ENCODE data around the gene SLC17A8.
"Not testable (repeated sequence)": the region's sequence is repeated elsewhere in the genome, so short reads cannot be mapped to it uniquely, and the experiment has no call there.

The SLC17A8 gene

DNA sequence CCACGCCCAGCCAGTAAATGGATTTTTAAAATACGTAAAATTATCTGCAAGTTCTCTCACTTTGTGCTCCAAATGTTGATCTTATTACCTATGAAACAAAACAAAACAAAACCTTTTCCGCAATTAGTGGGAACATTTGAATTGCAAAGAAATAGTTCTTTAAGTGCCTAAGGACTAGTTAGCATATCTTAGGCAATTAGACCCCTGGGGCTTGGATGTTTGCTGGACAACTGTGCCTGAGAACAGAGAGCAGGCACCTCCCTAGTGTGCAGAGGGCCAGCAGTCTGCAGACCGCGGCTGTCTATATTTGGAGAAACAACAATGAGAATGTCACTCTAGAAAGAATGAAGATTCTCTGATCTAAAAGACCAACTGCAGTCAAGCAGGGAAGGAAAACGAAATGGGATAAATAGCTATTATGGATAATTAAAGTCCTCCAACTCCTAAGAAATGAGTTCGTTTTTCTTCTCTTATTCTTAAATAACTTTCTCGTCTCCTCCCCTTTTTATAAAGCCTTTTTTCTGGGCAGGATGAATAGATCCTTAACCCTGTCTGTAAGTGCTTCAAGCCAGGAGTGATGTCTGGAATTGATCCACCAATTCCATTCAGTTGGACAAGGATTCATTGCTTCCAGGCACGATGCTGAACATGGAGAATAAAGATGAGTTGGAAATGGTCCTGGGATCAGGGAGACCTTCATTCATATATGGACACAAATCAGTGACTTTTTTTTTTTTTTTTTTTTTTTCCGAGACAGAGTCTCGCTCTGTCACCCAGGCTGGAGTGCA lies 16.2 kb downstream of the SLC17A8 start:
- peak in 1 of 2 experiments; percentile 28 for DNase-seq

GRCh38 chr12:100375038-100375735 lies 18.3 kb downstream of the SLC17A8 start:
- DNase-seq, result no peak

DNA sequence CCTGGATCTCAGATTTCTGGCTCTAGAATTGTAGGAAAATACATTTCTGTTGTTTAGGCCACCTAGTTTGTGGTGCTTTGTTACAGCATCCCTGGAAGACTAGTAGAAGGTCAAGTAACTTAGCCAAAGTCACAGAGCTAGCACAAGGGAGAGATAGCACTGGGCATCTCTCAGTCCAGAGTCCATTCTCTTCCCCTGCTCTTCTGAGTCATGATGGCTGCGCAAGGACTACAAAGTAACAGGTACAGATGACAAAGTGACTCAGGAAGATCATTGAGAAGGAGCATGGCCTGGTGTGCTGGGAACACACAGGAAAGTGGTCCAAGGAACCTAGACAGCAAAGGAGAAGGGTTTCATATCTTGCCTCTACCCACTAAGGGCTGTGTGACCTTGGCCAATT lies 19.3 kb downstream of the SLC17A8 start:
- DNase-seq, result no peak

GRCh38 chr12:100381379-100381778 lies 24.5 kb downstream of the SLC17A8 start:
- no peak for DNase-seq

DNA sequence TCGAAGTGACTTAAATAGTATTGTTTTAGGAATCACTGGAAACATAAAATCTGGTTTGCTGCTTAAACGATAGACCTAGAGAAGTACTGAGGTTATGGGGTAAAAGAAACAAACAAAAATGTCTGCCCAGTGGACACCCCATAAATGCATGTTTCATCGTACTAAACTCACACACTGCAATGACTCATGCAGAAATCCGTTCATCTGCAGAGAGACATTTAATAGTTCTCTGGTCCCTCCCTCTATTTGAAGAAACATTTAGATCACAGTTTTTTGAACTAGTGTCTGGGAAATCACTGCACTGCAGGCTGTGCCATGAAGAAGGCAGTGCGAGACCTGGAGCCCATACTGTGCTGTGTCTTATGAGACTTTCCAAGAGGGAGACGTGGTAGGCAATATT lies 25.5 kb downstream of the SLC17A8 start:
- DNase-seq, result no peak

- DNase-seq, result no peak
Observed at GRCh38 chr12:100383586-100384558, 27.0 kb downstream of the SLC17A8 start.

DNA sequence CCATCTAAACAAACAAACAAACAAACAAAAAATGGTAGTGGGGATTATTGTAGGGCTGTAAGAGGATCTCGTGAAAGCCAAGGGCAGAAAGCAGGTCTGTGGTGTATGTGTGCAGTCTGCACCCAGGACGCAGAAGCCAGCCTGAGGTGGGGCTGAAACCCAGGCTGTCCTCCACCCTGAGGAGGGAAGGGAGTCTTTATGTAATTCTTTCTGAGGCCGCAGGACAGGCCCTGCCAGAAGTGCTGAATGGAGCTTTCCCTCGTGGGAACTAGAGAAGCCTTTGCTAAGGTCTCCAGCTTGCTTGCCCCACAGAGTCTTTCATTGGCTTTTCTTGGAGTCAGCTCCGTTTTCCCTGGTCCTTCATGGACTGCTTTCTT lies 27.7 kb downstream of the SLC17A8 start:
- no peak for DNase-seq

- no peak for DNase-seq
Observed at GRCh38 chr12:100388382-100388781, 31.5 kb downstream of the SLC17A8 start.

GRCh38 chr12:100391856-100392255 lies 35.0 kb downstream of the SLC17A8 start:
- peak; percentile 12 to 44 for DNase-seq

DNA sequence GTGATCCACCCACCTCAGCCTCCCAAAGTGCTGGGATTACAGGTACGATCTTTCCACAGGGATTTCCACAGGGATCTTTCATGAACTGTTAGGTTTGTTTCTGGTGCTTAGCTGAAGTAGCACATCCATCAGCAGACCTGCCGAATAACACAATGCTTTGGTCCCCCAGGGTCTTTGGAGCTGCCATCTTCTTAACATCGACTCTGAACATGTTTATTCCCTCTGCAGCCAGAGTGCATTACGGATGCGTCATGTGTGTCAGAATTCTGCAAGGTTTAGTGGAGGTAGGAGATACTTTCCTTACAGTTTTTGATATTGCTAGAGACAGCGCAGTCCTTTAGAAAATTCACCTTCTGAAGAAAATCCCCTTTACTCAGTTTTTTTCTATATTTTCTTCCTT lies 36.3 kb downstream of the SLC17A8 start:
- no peak for DNase-seq

DNA sequence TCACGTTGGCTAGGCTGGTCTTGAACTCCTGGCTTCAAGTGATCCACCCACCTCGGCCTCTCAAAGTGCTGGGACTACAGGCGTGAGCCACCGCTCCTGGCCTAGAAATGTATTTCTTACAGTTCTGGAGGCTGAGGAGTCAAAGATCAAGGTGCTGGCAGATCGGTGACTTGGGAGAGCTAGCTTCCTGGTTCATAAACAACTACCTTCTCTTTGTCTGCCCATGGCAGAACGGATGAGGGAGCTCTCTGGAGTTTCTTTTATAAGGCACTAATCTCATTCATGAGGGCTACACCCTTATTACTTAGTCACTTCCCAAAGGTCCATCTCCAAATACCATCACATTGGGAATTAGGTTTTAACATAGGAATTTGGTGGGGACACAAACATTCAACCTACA lies 38.9 kb downstream of the SLC17A8 start:
- DNase-seq, result no peak

DNA sequence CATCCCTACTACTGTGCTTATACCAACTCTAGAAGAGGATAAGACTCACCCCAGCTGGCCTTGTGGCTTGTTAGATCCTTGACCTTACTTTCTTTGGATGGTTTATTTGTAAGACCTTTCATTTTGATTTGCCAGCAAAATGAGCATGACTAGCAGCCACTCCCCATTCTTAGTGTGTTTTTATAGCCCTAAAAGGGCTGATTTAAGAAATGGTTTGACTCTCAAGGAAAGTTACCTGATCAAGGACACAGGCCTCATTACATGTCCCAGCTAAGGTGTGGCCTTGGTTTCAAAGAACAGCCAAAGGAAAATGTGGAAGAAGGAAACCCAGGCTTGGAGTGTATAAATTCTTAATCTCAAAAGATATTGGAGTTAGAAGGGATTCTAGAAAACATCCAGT lies 41.4 kb downstream of the SLC17A8 start:
- no peak for DNase-seq

DNA sequence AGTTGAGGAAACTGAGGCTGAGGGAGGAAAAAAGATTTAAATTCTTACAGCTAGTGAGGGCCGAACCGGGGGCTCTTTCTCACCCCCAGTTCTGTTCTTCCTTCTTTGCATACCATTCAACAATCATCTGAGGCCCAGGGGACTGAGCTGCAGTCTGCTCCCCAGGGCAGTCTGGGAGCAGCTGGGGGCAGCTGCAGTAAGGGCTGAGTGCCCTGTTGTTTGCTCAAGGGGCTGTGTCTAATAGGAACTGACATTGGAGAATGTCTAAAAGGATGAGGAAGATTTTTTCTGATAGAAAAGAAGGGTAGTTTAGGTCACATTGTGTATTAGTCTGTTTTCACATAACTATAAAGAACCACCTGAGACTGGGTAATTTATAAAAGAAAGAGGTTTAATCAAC lies 42.2 kb downstream of the SLC17A8 start:
- DNase-seq, result peak in 1 of 2 experiments; percentile 46

DNA sequence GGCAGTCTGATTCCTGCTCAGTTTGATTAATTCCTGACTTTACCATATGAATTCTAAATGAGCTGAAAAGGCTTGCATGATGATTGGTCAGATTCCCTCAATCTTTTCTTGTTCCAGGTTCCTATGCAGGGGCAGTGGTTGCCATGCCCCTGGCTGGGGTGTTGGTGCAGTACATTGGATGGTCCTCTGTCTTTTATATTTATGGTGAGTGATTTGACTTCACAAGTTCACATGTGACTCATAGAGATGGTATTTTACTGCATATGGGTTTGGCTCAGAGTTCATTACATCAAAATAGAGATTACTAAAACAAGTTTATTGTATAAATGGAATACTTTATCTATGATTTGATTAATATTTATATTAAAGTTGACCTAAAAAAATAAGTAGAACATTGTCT lies 44.8 kb downstream of the SLC17A8 start:
- no peak for DNase-seq

- no peak for DNase-seq
Observed at GRCh38 chr12:100402763-100403162, 45.9 kb downstream of the SLC17A8 start.

DNA sequence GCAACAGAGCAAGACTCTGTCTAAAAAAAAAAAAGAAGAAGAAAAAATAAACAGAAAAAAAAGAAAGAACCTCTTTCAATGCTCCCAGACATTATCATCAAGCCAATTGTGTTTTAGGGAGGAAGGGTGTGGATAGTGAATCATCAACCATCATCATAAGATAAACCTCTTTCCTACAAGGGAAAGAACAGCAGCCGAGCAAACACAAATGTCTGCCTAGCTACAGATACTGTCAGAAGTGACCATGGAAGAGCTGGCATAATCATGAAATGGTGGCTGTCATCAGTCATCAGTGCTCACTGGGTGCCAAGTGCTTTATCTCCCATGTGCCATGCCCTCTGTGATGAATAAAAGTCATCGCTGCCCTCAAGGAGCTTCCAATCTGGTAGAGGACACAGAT lies 46.6 kb downstream of the SLC17A8 start:
- DNase-seq, result no peak

GRCh38 chr12:100404769-100405407 lies 48.0 kb downstream of the SLC17A8 start:
- DNase-seq, result peak in 1 of 2 experiments; percentile 26

DNA sequence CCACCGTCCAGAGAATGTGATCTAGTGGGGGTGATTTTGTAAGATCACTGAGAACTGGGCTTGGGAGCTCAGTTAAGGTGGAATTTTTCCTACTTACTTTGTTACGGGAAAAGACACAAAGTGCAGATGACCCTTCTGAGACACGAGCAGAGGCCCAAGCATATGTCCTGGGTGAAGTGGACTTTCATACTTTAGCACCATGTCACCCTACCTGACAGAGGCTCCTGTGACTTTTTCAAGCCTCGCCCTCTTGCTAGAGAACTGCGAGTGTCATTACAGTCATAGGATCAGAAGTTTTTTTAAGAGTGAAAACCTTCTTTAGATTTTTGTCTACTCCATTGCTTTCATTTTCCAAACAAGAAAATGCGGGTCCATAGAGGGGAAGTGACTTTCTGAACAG lies 56.1 kb downstream of the SLC17A8 start:
- no peak for DNase-seq

DNA sequence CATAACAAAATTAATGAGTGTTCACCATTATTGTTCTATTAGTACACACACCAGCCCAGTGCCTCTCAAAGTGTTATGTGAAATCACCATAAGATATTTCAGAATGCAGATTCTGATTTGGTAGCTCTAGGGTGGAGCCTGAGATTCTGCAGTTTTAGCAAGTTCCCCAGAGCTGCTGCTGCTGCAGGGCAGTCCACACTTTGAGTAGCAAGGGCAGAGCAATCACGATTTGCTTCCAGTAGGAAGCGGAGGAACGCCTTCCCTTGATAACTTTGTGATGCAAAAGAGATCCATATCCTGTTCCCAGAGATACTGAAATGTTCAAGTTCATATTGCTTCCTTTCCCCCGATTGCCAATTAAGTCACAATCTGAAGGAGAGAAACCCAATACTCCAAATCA lies 57.9 kb downstream of the SLC17A8 start:
- no peak for DNase-seq

DNA sequence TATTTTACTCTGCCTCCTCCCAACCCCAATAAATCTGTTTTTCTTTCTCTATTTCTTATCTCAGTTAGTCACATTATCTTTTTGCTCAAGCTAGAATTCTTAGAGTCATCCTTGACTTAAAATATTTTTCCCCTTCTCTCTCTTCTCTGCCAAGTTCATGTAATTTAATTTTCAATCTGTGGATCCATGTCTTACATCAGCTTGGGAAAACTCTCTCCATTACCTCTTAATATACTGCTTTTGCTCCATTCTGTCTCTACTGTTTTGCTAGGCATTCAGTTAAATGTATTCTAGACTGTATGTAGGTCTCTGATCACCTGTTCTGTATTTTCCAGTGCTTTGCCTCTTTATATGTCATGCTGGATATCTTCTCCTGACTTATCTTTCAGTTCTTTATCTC lies 65.8 kb downstream of the SLC17A8 start:
- no peak for DNase-seq

GRCh38 chr12:100426145-100426544 lies 69.3 kb downstream of the SLC17A8 start:
- DNase-seq, result peak; percentile 94 to 96

DNA sequence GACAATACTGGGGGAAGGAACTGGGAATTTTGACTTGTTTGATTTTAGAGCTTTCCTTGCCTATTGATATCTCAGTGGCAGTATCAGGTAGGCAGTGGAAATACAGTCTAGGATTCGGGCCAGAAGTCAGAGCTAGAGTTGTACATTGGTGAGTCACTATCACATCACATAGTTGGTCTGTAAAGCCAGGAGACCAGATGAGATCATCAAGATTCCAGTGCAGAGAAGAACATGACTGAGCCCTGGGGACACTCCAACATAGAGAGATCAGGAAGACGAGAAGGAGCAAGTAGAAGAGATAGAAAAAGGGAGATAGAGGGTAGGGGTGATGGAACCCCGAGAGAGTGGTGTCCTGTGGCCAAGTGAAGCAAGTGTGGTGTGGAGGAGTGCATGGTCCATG lies 70.2 kb downstream of the SLC17A8 start:
- no peak for DNase-seq

DNA sequence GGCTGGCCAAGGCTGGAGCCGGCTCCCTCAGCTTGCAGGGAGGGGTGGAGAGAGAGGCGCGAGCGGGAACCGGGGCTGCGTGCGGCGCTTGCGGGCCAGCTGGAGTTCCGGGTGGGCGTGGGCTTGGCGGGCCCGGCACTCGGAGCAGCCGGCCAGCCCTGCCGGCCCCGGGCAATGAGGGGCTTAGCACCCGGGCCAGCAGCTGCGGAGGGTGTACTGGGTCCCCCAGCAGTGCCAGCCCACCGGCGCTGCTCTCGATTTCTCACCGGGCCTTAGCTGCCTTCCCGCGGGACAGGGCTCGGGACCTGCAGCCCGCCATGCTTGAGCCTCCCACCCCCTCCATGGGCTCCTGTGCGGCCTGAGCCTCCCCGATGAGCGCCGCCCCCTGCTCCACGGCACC lies 73.4 kb downstream of the SLC17A8 start:
- DNase-seq, result not testable (repeated sequence)
